Aorta (tissue), 5 donors: ENCODE data around the gene KIAA0930. TPM values are rescaled to one million over a fixed set of nuclear protein-coding genes. Genes with fewer than 3 reads are reported as not detected.

Experiments
- ATAC-seq: fragments of 200-7000 bp; cut with Tn5 transposase; one replicate; pipeline ENCODE4 v1.9.1; 2022; ENCODE audit warnings: moderate library complexity; ENCODE audit not compliant: low FRiP score
- DNase-seq, 2 donors: peaks; one replicate each; pipeline ENCODE4 v3.0.0-alpha.2; 2020
- H3K27ac ChIP-seq, 2 donors: one replicate each; pipeline ENCODE4 v1.5.1; 2013; ENCODE audit warnings: low read length in 2 of 2, mild to moderate bottlenecking in 2 of 2, moderate library complexity in 2 of 2, control low read depth in 1 of 2, inconsistent platforms in 1 of 2, low read depth in 1 of 2
- H3K27me3 ChIP-seq, 2 donors: one replicate each; pipeline ENCODE4 v1.6.1; 2013; ENCODE audit warnings: control low read depth in 1 of 2, low read length in 1 of 2, mild to moderate bottlenecking in 1 of 2, moderate library complexity in 1 of 2; ENCODE audit not compliant: insufficient read depth in 2 of 2, control insufficient read depth in 1 of 2
- H3K36me3 ChIP-seq, 2 donors: one replicate each; pipeline ENCODE4 v1.6.1; 2013; ENCODE audit warnings: control low read depth in 1 of 2, low read length in 1 of 2, mild to moderate bottlenecking in 1 of 2; ENCODE audit not compliant: insufficient read depth in 2 of 2, control insufficient read depth in 1 of 2
- H3K4me1 ChIP-seq, 2 donors: one replicate each; pipeline ENCODE4 v1.6.1; 2013; ENCODE audit warnings: low read length in 2 of 2, control low read depth in 1 of 2, mild to moderate bottlenecking in 1 of 2, moderate library complexity in 1 of 2; ENCODE audit not compliant: insufficient read depth in 2 of 2, control insufficient read depth in 1 of 2
- H3K4me3 ChIP-seq, 2 donors: one replicate each; pipeline ENCODE4 v1.5.1; 2013; ENCODE audit warnings: low read length in 2 of 2, control low read depth in 1 of 2, mild to moderate bottlenecking in 1 of 2
- H3K9me3 ChIP-seq: one replicate; pipeline ENCODE4 v1.6.1; 2013; ENCODE audit warnings: mild to moderate bottlenecking, low read length; ENCODE audit not compliant: control insufficient read depth
- WGBS, 2 donors: extraction: QIAGEN DNeasy Blood & Tissue Kit; methylation state at CpG; one replicate each; pipeline ENCODE4 v1.1.7; 2013; 5-methylcytosine and 5-hydroxymethylcytosine counted together
- intact Hi-C, 2 donors: fragments of 100-400 bp; cut with DNase I; formaldehyde crosslinking; loops; one replicate each; pipeline versions ENCODE4 v1.14.2 to v1.15.0; 2022
- polyA plus RNA-seq, 2 donors: library from polyadenylated mRNA; stranded (reverse); fragments of 200-250 nt; gene quantifications; one replicate each; pipeline ENCODE4 v1.2.3, GENCODE V29; 2013
- total RNA-seq, 2 donors: library from RNA; stranded (reverse); fragmentation: NEBNext Ultra II Directional; extraction: Animal tissue kit (Norgen Biotek cat#: 25700); gene quantifications; one replicate each; pipeline ENCODE4 v1.2.1, GENCODE V29; 2021
- donor health status: healthy with polysubstance abuse.
- donor health status: Bipolar disorder and iron deficiency.
- donor health status: DM: no; HTN: no; CAD: no.
- donor health status: DM: no; HTN: no; CAD: no.
- donor health status: DM: yes; HTN: yes; CAD: no.

KIAA0930 gene
- total and polyA plus RNA-seq, 4 donors: 36.6 to 101 (median 65.3) TPM

DNA sequence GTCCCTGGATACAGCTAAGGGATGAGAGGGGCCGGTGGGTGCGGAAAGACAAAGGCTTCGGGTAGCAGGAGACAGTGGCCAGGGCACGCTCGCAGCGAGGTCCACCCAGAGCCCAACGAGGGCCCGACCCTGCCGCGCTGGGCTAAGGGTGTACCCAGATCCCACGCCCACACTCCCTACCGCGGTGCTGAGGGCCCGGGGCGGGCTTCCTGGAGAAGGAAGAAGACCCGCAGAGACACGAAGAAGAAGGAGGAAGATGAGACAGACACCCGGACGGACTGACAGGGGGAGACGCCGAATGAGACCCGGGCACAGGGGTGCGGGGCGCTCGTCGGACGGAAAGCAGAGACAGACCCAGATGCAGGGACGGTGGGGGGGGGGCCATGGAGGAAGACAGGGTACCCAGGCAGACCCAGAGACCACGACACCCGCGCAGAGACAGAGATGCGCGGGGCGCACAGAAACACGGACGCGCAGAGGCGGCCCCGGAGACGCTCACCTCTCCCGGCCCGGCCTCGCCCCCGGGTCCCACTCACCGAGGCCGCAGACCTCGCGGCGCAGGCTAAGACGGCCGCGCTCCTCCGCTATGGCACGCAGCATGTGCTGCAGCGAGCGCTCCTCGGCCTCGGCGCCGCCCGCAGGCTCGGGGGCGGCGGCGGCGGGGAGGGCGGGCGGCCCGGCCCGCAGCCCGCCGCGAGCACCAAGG is 437 bp downstream of the KIAA0930 start:
- Histone ChIP-seq H3K9me3 (no peaks in the 10 kb centered on the region), H3K4me3 (peak overlapping the region; percentile 28 to 79), H3K4me1 (no peaks in the 10 kb centered on the region), H3K36me3 (no peaks in the 10 kb centered on the region), H3K27ac (no peak overlapping the region), H3K27me3 (no peaks in the 10 kb centered on the region)
- ATAC-seq (peak; percentile 52), DNase-seq (no peak)
- intact Hi-C loops: no loop called here
- 1% methylated on average over 52 to 73 of the region's 73 CpGs for WGBS, 2 donors

DNA sequence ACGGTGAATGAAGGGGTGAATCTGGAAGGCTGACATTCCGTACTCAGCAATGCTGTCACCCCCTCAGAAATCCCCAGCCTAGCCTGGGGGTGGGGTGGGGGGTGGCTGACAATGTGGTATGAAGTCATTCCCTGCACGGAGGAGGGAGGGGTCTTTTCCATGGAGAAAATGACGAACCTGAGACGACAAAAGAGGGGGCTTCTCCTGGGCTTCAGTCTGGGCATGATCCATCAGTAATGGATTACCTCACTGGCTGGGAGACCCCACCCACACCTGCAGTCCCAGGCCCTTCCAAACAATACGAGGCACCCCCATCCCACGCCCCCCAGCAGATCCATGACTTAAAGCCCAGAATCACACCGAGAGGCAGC is 1.0 kb downstream of the KIAA0930 start:
- H3K27me3 ChIP-seq: no peaks in the 10 kb centered on the region
- intact Hi-C loops: no loop called here

DNA sequence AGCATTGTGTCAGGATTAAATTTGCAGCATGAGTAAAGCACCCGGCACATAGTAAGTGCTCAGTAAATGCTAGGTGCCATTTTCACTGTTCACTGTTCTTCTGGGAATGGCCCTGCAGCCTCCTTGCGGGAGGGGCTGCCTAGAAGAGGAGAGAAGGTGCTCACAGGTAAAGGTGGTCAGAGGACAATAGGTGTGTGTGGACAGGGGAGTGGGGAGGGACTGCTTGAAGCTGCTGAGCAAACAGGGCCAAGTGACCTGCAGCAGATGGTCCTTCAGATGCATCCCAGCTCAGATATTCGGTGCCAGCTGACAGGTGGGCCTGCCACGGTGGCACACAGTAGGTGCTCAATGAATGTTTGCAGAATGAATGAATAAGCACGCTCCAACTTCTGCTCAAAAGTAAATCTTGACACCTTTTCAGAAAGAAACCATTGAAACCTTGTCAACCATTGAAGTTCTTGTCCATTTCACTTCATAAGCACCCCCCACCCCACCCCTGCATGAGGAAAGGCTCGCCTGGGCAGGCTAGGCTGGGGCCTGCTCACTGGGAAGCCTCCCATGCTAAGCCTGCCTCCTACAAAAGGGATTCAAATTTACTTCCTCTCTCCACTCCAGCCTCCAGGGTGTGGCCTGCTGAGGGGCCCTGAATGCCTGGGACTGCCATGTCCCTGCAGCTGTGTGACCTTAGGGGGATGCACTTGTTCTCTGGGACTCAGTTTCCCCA is 1.6 kb downstream of the KIAA0930 start:
- no peak for ATAC-seq
- intact Hi-C loops: no loop called here

More for the DNA sequence above, 1.0 kb downstream of the KIAA0930 start:
- H3K36me3 ChIP-seq: no peaks in the 10 kb centered on the region
- no peak for ATAC-seq
- no peak for DNase-seq
- no peak overlapping the region for H3K27ac ChIP-seq
- no peaks in the 10 kb centered on the region for H3K4me1 ChIP-seq
- 46% methylated on average over 8 of the region's 8 CpGs for WGBS, 2 donors
- H3K4me3 ChIP-seq: peak overlapping the region in 1 of 2 donors; percentile 79
- H3K9me3 ChIP-seq: no peaks in the 10 kb centered on the region

DNA sequence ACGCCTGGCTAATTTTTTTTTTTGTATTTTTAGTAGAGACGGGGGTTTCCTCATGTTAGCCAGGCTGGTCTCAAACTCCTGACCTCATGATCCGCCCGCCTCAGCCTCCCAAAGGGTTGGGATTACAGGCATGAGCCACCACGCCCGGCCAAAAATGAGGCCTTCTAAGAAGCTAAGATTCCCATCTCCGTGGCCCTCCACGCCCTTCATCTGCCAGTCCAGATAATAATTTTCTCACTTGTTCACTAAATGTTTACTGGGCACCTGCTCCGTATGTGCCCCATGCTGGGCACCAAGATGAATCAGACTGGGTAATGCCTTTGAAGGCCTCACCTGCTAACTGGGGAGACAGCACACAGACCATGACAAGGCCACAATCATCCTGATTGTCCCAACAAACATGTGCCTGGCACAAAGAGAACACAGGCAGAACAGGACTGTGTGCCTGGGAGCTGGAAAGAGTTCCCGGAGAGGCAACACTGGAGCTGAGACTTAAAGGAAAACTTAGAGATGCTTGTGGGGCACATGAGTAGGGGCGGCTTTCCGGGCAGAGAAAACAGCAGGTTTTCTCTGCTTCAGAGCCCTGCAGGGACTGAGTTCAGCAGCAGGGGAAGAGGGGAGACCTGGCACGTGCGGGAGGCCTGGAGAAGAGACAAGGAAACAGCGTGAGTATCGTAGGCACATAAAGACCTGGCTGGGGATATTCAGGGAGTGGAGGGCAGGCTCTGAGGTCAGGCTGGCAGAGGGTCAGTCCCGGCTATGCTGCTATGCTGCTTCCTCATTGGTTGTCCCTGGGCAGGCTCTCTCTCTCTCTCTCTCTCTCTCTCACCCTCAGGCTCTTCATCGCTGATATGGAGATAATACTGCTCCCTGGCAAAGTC is 2.4 kb downstream of the KIAA0930 start:
- 88 to 92% methylated on average over 18 of the region's 18 CpGs for WGBS, 2 donors
- H3K4me3 ChIP-seq: no peak overlapping the region
- no peaks in the 10 kb centered on the region for H3K27me3 ChIP-seq
- intact Hi-C loops: no loop called here
- no peaks in the 10 kb centered on the region for H3K36me3 ChIP-seq
- H3K27ac ChIP-seq: no peak overlapping the region
- no peak for ATAC-seq
- no peak for DNase-seq
- no peaks in the 10 kb centered on the region for H3K4me1 ChIP-seq
- H3K9me3 ChIP-seq: no peaks in the 10 kb centered on the region

More for the DNA sequence above, 1.6 kb downstream of the KIAA0930 start:
- Histone ChIP-seq H3K27ac (no peak overlapping the region), H3K4me3 (no peak overlapping the region), H3K36me3 (no peaks in the 10 kb centered on the region), H3K4me1 (no peaks in the 10 kb centered on the region), H3K9me3 (no peaks in the 10 kb centered on the region), H3K27me3 (no peaks in the 10 kb centered on the region)
- DNase-seq: no peak
- WGBS, 2 donors: 82 to 87% methylated on average over 6 of the region's 6 CpGs

DNA sequence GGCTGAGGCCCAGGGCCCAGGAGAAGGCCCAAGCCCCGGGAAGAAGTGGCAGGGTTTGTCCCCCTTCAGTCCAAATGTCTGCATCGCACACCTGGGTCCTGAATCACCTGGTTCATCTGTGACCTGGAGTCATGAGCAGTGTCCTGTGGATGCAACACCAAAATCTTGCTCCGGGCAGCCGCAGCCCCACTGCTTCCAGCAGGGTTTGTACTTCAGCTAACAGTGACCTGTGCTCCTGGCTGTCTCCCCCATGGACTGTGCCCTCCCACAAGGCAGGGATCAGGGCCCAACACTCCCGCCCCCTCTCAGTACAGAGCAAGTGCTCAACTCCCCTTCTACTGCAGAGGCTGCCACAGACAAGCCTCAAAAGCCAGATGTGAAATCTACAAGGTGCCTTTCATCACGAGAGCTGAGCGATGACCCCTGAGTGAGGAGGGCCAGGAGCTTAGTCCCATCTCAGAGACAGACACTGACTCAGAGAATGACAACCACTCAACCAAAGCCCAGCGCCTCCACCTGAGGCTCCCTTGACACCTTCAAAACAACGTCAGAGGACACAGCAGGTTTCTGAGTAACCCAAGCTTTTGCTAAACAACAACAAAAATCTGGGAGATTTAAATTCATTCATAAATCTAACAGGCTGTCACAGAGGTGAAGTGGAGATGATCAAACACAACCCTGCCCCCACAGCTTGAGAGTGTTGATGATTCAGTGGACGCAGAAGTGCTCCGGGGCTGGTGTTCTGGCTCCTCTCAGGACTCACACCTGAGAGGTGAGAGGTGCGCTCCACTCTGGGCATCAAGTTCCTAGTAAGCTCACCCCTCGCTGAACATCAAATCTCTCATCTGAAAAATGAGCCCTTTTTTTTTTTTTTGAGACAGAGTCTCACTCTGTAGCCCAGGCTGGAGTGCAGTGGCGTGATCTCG is 3.4 kb downstream of the KIAA0930 start:
- ATAC-seq: no peak
- intact Hi-C loops: no loop called here
- no peaks in the 10 kb centered on the region for H3K4me1 ChIP-seq
- H3K36me3 ChIP-seq: no peaks in the 10 kb centered on the region
- H3K27me3 ChIP-seq: no peaks in the 10 kb centered on the region
- DNase-seq: no peak
- H3K4me3 ChIP-seq: no peak overlapping the region
- H3K9me3 ChIP-seq: no peaks in the 10 kb centered on the region
- WGBS, 2 donors: 91% methylated on average over 15 of the region's 15 CpGs
- H3K27ac ChIP-seq: no peak overlapping the region

DNA sequence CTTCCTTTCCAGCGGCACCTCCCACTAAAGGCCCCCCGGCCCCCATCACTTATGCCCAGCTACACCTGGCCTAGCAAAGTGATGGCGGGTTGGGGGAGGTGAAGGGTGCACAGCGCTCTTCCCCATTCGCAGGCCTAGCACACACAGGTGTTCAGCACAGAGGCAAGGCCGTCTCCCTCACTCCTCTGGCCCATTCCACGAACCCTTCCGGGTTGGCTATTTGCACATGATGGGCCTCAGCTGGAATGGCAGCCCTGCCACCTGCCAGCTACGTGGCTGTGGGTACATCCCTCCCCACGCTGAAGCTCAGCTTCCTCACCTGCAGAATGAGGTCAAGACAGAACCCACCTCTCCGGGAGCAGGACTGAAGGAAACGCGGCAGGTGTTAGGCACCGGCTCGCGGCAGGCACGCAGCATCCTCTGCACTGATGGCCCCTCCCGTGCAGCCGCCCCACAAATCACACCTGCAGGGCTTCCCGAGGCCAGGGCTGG is 4.8 kb downstream of the KIAA0930 start:
- Histone ChIP-seq H3K27ac (no peak overlapping the region), H3K27me3 (no peaks in the 10 kb centered on the region), H3K9me3 (no peaks in the 10 kb centered on the region), H3K36me3 (no peaks in the 10 kb centered on the region), H3K4me1 (no peaks in the 10 kb centered on the region), H3K4me3 (no peak overlapping the region)
- 91 to 93% methylated on average over 20 of the region's 20 CpGs for whole genome bisulfite sequencing, 2 donors
- intact Hi-C loops: no loop called here
- DNase-seq (peak in 1 of 2 donors; percentile 67), ATAC-seq (no peak)

DNA sequence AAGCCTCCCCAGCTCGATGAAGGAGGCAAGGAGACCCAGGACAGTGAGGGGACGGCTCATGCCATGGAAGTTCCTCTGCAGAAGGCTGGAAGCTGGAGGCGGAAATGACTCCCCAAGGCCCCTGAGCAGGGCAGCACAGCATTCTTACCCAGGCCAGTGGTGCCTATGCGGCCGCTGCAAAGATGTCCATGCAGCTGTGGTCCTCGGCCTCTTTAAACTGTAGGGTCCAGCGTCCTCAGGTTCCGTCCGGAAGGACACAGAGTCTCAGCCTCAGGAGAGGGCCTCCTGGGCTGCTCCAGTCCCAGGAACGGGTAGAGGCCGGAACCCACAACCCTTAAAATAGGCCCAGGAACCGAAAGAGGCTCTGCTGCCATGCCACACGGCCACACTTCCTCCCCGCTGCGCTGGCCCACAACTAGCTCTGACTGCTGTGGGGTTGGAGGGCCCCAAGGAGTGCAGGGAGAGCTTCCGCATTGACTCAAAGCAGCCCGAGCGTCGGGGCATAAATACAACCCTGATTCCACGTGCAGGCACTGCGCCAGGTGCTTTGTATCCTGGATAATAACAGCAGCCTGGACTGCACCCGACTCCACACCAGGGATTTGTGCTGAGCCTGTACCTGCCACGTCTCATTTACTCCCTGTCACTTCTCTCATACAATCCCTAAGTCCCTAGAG is 5.5 kb downstream of the KIAA0930 start:
- Histone ChIP-seq H3K9me3 (no peaks in the 10 kb centered on the region), H3K27ac (no peak overlapping the region), H3K4me3 (no peak overlapping the region), H3K27me3 (no peaks in the 10 kb centered on the region), H3K36me3 (no peaks in the 10 kb centered on the region), H3K4me1 (no peaks in the 10 kb centered on the region)
- intact Hi-C loops: no loop called here
- 85 to 90% methylated on average over 23 of the region's 23 CpGs for WGBS, 2 donors
- ATAC-seq: no peak
- peak; percentile 72 to 84 for DNase-seq
